ENCODE measurements around the gene SAC3D1. TPM values are rescaled to one million over a fixed set of nuclear protein-coding genes. Genes with fewer than 3 reads are reported as not detected.

The SAC3D1 gene
- 7.0 and 9.6 TPM in 2 replicates for total RNA-seq

DNA sequence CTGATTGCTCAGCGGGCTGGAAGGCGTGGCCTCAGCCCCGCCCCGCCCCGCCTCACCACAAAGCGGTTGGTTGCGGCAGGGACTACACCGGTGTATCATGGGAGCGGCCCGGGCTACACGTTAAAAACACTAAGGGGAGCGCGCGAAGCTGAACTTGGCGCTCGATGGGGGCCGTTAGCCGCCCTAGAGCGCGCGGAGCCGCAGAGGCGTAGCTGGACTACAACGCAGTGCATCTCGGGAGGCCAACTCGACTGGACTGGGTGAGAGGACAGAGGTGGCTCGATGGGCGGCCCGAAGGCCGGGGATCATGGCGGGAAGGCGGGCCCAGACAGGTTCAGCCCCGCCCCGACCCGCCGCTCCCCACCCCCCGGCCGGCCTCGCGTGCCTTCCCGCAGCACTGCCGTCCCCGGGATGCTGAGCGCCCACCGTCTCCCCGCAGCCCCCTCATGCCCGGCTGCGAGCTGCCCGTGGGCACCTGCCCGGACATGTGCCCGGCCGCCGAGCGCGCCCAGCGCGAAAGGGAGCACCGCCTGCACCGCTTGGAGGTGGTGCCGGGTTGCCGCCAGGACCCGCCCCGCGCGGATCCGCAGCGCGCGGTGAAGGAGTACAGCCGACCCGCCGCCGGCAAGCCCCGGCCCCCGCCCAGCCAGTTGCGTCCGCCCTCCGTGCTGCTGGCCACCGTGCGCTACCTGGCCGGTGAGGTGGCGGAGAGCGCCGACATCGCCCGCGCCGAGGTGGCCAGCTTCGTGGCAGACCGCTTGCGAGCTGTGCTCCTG, at the start of gene SAC3D1:
SAC3D1 (plus strand) TSS at position 364 of the 776 bp plus-strand sequence; CDS start at position 447, 83 bp downstream.

GRCh38 chr11:64996710-64997380, 44.2 kb upstream of the SAC3D1 start, which contains the start of gene BATF2:
Gene BATF2, minus strand, starts transcription at chr11:64996971. Its CDS starts 57 bp downstream, at chr11:64996914.

GRCh38 chr11:65013888-65014725, 26.9 kb upstream of the SAC3D1 start, which contains the start of gene ARL2:
Gene ARL2, plus strand, starts transcription at chr11:65014160. Its CDS starts 48 bp downstream, at chr11:65014208.

DNA sequence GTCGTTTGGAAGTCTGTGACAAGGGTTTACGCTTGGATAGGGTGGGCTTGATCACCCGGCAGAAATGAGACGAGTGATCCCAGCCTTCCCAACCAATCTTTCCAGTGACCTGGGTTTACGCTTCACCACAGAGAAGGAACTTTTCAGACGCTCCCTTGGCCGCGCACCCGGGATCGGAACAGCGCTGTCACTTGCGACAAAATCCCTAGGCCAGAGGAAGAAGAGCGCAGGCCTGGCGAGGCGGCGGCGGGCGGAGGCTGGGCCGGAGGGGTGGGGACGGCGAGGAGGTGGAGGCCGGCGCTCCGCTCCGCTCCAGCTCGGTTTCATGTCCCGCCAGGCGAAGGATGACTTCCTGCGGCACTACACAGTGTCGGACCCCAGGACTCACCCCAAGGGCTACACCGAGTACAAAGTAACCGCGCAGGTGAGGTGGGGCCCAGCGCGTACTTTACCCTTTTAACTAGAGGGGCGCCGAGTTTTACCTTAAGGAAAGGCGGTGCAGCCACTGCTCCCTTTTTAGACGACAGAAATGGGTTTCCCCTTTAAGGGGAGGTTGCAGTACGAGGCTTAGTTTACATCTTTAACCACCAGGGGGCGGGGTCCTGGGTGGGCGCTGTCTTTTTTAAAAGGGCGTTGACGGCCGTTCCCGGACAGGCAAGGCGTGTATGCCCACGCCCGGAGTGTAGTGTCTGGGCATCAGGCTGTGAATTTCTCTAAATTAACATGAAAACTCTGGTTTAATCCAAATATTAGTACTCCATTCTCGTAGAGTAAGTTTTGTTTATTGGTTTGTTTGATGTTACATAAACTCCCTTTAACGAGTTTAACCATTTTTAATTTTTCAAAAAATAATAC, 13.6 kb upstream of the SAC3D1 start, which contains the start of gene SNX15:
SNX15 (plus strand) TSS at position 227 of the 855 bp plus-strand sequence; CDS start at position 326, 99 bp downstream.

DNA sequence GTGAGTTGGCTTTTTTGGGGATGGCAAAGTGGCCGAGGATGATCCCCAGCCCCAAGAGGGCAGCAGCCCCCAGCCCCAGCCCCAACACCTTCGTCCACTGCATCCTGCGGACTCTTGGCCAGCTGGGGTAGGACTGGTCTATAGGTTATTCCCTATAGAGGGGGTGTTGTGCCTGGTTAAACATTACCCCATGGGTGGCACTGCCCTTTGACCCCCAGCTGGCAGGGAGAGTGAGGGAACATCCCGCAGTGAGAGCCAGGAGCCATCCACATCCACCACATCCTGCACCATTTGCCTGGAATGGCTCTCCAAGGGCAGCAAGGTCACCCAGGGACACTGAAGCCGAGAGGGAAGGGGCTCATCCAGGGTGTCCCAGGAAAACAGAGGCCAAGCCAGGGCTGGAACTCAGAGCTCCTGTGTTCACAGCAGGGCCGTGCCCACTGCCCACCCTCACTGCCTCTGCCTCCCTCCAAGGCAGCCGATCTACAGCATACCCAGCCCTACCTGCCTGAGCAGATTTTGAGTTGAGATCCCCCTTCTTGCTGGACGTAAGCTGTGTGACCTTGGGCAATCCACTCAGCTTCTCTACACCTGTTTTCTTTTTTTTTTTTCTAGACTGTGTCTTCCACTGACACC, 17.5 kb downstream of the SAC3D1 start, which contains the start of gene NAALADL1:
NAALADL1 (minus strand) TSS at position 135 of the 636 bp plus-strand sequence; CDS start at position 103, 32 bp downstream.

GRCh38 chr11:65083834-65084597, 43.0 kb downstream of the SAC3D1 start, which contains the start of the genes CDCA5 and ZFPL1:
Gene CDCA5, minus strand, starts transcription at chr11:65084040. Its CDS starts 62 bp downstream, at chr11:65083978.
Gene ZFPL1, plus strand, starts transcription at chr11:65084222. Its CDS starts 477 bp downstream, at chr11:65084699.

Small RNAs within 50 kb of the gene (small RNA-seq; reads per million reads assigned to genes)
- not detected for gene MIR6879
- not detected for gene SNX15

Other genes starting within 250 kb of the SAC3D1 start
- 19.6 and 20.9 TPM in 2 replicates for gene MAP4K2, start 238.0 kb upstream of the SAC3D1 start, total RNA-seq
- gene MEN1, start 230.7 kb upstream of the SAC3D1 start, total RNA-seq = 16.8 and 19.0 TPM in 2 replicates
- 0.12 and 0.32 TPM in 2 replicates for gene CDC42BPG, start 196.6 kb upstream of the SAC3D1 start, total RNA-seq
- gene EHD1, start 162.6 kb upstream of the SAC3D1 start, total RNA-seq = 86.5 and 115 TPM in 2 replicates
- 17.5 and 19.2 TPM in 2 replicates for gene ATG2A, start 124.0 kb upstream of the SAC3D1 start, total RNA-seq
- 12.3 and 14.6 TPM in 2 replicates for gene PPP2R5B, start 116.5 kb upstream of the SAC3D1 start, total RNA-seq
- gene GPHA2, start 105.3 kb upstream of the SAC3D1 start, total RNA-seq = not detected in 2 replicates
- gene MAJIN, start 69.1 kb upstream of the SAC3D1 start, total RNA-seq = not detected in 2 replicates
- gene BATF2, start 44.2 kb upstream of the SAC3D1 start, total RNA-seq = 1.2 and 2.3 TPM in 2 replicates
- gene ARL2, start 27.1 kb upstream of the SAC3D1 start, total RNA-seq = 71.7 and 85.9 TPM in 2 replicates
- 16.6 and 19.4 TPM in 2 replicates for gene SNX15, start 13.8 kb upstream of the SAC3D1 start, total RNA-seq
- 34.1 and 35.2 TPM in 2 replicates for gene NAALADL1, start 17.3 kb downstream of the SAC3D1 start, total RNA-seq
- gene CDCA5, start 42.8 kb downstream of the SAC3D1 start, total RNA-seq = 1.3 and 1.5 TPM in 2 replicates
- 45.6 and 48.7 TPM in 2 replicates for gene ZFPL1, start 43.0 kb downstream of the SAC3D1 start, total RNA-seq
- 209 and 240 TPM in 2 replicates for gene VPS51, start 55.0 kb downstream of the SAC3D1 start, total RNA-seq
- gene TM7SF2, start 70.7 kb downstream of the SAC3D1 start, total RNA-seq = 16.9 and 18.1 TPM in 2 replicates
- 10.4 and 13.6 TPM in 2 replicates for gene ZNHIT2, start 76.5 kb downstream of the SAC3D1 start, total RNA-seq
- 66.9 and 79.2 TPM in 2 replicates for gene FAU, start 80.9 kb downstream of the SAC3D1 start, total RNA-seq
- gene MRPL49, start 81.1 kb downstream of the SAC3D1 start, total RNA-seq = 49.1 and 52.9 TPM in 2 replicates
- gene SYVN1, start 93.3 kb downstream of the SAC3D1 start, total RNA-seq = 21.4 and 28.7 TPM in 2 replicates
- not detected in 2 replicates for gene SPDYC, start 129.0 kb downstream of the SAC3D1 start, total RNA-seq
- 168 and 174 TPM in 2 replicates for gene CAPN1, start 140.7 kb downstream of the SAC3D1 start, total RNA-seq
- 2.1 and 3.4 TPM in 2 replicates for gene POLA2, start 220.8 kb downstream of the SAC3D1 start, total RNA-seq

Data from hair follicle dermal papilla cell (primary cell).